ENCODE data around the gene CSH1.
"Not testable (repeated sequence)": the region's sequence is repeated elsewhere in the genome, so short reads cannot be mapped to it uniquely, and the experiment has no call there.

Gene CSH1

DNA sequence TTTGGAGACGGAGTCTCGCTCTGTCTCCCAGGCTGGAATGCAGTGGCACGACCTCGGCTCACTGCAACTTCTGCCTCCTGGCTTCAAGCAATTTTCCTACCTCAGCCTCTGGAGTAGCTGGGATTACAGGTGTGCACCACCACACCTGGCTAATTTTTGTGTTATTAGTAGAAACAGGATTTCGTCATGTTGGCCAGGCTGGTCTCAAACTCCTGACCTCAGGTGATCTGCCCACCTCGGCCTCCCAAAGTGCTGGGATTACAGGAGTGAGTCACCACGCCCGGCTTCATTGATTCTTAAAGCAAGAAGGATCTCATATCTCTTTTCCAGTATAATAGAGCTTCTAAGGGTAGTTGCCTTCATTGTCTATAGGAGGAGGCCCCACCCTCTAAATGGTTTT, 8.4 kb upstream of the CSH1 start:
- DNase-seq (ENCODE audit: low read depth in 2 of 2), result not testable (repeated sequence)

- not testable (repeated sequence) for DNase-seq (ENCODE audit: low read depth in 2 of 2)
Measured at GRCh38 chr17:63903787-63904201, 7.4 kb upstream of the CSH1 start.

DNA sequence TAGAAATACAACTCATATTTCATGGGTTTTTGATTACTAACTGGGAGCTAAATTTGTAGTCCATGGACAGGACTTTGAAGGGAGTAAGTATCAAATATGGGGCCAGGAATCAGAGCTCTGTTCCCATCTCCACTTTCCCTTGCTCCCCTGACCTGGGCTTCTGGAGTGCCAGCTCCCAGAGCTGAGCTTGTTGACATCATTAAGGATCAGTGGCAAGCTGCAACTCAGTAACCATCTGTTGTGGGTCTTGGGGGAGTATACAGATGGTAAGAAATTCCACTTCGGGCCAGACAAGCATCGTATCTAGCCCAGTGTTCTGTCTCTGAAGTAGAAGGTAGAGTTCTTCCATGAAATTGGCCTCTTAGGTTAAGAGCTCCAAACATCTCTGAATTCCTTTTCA, 5.6 kb upstream of the CSH1 start:
- DNase-seq (ENCODE audit: low read depth in 2 of 2), result not testable (repeated sequence)

DNA sequence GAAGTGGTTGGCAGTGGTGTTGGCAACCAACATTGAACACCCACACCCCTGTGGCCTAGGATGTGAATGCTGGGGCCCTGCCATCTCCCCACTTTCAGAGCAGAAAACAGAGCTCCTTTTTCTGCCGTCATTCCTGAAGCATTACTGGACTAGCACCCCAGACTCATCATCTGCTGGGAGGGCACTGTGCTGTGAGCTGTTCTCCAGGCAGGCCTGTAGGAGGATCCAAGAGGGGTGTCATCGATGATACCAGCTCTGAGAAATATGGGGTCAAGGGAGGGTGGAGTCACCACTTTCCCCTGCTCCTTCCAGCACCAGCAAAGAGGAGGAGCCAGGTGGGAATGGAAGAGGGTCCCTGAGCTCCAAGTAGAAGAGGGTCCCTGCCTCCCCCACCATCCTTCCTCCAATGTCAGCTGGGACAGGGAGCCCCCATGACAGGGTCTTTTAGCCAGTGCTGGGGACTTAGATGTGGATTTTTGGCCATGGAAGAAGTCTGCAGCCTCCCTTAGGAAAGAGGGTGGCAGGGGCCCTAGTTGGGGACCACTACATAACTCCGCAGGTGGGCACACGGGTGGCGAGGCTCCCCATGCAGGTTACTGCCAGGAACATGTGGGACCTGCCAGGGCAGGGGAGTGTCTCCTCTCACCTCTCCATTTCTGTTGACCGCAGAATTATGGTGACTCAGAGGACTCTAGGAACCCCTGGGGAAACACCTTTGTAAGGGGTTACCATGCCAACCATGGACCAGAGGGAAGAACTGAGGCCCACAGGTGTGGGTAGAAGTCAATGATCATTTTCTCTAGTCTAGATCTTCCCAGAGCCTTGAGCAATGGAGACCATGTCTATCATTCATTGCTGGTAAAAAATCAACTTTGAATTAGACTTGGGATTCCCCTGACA, 2.8 kb upstream of the CSH1 start:
- DNase-seq (ENCODE audit: low read depth in 2 of 2), result not testable (repeated sequence)

DNA sequence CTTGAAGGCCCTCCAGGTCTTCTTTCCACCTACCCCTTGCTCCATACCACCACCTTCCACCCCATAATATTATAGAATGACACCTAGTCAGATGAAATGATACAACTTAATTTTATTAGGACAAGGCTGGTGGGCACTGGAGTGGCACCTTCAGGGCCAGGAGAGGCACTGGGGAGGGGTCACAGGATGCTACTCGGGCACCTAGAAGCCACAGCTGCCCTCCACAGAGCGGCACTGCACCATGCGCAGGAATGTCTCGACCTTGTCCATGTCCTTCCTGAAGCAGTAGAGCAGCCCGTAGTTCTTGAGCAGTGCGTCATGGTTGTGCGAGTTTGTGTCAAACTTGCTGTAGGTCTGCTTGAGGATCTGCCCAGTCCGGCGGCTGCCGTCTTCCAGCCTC, 1.6 kb downstream of the CSH1 start:
- DNase-seq (ENCODE audit: low read depth in 2 of 2), result not testable (repeated sequence)

GRCh38 chr17:63894021-63894420, 2.4 kb downstream of the CSH1 start:
- DNase-seq (ENCODE audit: low read depth in 2 of 2), result not testable (repeated sequence)

DNA sequence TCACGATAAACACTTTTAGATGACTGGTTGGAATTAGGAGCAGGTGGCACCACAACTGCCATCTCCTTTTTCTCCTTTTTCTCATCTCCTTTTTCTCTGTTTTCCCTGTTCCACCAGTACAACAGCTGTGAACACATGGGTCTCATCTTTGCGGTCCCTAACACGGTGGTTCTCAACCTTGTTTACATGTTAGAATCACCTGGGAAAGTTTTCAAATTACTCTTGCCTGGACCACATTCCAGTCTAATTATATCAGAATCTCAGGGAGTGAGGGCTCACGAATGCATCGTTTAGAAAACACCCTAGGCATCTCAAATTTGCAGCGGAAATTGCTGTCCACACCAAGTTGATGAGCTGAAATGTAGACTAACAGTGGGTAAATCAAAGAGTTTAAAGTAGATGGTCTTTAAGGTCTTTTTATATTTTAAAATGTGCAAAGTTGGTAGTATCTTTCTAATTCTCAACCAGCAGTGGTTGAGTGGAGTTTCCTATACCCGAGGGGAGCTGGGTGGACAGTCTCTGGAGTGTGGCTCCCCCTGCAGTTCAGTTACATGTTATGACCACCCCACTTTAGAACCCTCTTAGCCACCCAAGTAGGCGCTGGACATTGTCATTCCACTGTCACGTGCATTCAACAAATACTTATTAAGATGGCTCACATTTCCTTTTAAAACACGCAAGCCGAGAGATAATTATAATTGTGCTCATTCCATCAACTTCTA, 3.9 kb downstream of the CSH1 start:
- not testable (repeated sequence) for DNase-seq (ENCODE audit: low read depth in 2 of 2)

DNA sequence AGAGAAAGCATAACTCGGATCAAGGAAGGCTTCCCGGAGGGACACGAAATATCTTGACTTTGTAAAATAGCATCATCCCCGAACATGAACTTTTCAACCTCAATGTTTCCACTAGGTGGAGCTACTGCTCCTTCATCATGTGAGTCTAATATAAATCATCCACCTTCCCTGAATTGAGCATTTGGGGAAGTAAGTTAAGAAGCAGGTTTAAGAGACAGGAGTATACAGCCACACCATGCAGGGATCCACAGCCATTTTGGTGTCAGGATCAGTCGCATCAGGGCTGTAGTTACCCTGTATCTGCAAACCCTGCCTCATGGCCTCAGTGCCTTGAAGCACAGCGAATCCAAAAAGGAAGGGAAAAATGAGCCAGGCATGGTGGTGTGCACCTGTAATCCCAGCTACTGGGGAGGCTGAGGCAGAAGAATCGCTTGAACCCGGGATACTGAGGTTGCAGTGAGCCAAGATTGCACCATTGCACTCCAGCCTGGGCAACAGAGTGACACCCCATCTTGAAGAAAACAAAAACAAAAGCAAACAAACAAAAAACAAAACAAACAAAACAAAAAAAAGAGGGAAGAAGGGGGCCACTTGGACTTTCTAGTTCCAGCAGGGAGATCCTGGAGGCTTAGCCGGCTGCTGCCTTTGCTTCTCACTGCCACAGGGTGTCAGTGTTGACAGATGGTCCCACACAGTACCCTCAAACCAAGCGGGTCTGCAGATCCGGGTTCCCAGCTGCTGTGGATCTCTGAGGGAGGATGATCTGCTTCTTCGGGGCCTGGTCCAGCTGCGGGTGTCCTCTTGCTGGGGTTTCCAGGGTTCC, 7.1 kb downstream of the CSH1 start:
- not testable (repeated sequence) for DNase-seq (ENCODE audit: low read depth in 2 of 2)

DNA sequence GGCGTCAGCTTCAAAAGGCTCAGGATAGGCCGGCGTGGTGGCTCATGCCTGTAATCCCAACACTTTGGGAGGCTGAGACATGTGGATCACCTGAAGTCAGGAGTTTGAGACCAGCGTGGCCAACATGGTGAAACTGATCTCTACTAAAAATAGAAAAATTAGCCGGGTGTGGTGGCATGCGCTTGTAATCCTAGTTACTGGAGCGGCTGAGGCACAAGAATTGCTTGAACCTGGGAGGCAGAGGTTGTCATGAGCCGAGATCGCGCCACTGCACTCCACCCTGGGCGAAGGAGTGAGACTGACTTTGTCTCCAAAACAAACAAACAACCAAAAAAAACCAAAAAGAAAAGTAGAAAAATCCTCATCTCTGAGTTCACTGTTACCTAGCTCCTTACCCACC, 11.3 kb downstream of the CSH1 start:
- not testable (repeated sequence) for DNase-seq (ENCODE audit: low read depth in 2 of 2)

DNA sequence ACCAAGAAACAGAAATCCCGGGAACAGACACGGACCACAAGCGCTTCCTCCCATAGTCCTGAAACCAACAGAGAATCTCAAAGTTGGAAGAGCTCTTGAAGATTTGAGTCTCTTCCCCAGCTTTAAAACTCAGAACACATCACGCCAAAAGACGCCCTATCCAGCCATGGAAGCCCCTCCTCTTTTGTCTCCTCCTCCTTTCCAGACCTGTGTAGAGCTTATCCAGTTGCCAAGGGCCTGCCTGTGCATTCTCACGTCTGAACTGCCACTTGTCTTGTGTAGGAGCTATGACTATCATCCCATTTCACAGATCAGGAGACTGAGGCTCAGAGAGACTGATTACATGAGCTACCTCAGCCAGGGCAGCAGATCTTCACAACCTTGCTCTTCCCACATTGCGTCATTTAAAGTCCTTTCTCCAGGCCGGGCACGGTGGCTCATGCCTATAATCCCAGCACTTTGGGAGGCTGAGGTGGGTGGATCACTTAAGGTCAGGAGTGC, 13.7 kb downstream of the CSH1 start:
- not testable (repeated sequence) for DNase-seq (ENCODE audit: low read depth in 2 of 2)

DNA sequence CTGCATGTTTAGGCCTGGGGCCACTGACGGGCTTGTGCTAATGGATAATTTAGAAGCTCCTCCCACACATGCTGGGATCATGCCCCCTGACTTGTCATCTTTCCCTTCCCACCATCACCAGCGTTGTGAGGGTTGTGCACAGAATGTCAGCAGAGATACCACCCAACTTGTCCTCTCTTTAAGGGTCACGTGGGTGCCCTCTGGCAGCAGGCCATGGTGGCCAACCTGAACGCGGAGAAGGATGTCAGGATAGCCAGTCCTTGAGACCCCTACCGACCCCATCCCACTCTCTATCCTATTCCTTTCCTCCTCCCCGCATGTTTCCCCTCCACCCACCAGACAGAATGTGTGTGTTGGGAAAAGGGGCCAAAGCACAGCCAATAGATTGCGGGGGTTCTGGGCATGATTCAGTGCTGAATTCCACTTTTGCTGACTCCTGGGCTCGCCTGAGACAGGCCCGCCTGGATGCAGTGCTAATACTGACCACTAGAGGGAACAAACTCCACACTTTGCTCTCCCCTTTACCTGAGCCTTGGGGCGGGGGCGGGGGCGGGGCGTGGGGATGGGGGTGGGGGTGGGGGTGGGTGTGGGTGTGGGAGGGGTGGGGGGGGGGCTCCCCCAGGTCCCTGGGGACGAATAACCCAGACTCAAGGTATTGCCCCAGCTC, 14.3 kb downstream of the CSH1 start, which contains the start of gene GH2:
Gene GH2 (minus strand): TSS at position 10 of the 667 bp plus-strand sequence. CDS start 143 bp downstream, outside the sequence.
- peak in 1 of 2 donors; percentile 41 for DNase-seq (ENCODE audit: low read depth in 2 of 2)

- not testable (repeated sequence) for DNase-seq (ENCODE audit: low read depth in 2 of 2)
Measured at GRCh38 chr17:63881337-63881736, 15.0 kb downstream of the CSH1 start.

DNA sequence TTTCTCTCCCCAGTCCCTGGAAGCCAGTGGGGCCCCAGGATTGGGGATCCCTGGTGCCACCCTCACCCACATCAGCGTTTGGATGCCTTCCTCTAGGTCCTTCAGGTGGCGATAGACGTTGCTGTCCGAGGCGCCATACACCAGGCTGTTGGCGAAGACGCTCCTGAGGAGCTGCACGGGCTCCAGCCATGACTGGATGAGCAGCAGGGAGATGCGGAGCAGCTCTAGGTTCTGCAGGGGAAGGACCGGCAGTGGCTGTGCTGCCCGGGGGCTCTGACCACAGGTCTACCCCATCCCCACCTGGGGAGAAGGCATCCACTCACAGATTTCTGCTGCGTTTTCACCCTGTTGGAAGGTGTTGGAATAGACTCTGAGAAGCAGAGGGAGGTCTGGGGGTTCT, 15.7 kb downstream of the CSH1 start:
- DNase-seq (ENCODE audit: low read depth in 2 of 2), result no peak

DNA sequence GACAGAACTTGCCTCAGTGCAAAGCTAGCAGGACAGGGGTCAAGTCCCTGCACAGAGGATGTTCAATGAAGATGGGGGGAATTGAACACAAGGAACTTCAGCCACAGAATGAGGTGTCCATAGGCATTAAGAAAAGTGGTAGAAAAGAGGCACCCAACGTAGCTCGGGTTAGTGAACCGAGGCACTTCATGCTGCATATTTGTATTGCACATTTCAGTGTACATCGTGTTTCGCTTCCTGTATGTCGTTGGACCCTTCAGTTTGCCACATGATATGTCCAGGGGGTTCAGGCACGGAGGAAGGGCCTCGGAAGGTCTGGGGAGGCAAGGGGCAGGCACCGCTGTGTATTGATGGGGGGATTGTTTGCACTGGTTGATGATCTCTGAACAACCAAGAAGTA, 18.0 kb downstream of the CSH1 start:
- not testable (repeated sequence) for DNase-seq (ENCODE audit: low read depth in 2 of 2)

DNA sequence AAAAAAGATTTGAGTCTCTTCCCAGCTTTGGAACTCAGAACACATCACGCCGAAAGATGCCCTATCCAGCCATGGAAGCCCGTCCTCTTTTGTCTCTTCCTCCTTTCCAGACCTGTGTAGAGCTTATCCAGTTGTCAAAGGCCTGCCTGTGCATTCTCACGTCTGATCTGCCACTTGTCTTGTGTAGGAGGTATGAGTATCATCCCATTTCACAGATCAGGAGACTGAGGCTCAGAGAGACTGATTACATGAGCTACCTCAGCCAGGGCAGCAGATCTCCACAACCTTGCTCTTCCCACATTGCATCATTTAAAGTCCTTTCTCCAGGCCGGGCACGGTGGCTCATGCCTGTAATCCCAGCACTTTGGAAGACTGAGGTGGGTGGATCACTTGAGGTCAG, 21.7 kb downstream of the CSH1 start:
- not testable (repeated sequence) for DNase-seq (ENCODE audit: low read depth in 2 of 2)

- not testable (repeated sequence) for DNase-seq (ENCODE audit: low read depth in 2 of 2)
Measured at GRCh38 chr17:63874061-63874626, 22.2 kb downstream of the CSH1 start.

DNA sequence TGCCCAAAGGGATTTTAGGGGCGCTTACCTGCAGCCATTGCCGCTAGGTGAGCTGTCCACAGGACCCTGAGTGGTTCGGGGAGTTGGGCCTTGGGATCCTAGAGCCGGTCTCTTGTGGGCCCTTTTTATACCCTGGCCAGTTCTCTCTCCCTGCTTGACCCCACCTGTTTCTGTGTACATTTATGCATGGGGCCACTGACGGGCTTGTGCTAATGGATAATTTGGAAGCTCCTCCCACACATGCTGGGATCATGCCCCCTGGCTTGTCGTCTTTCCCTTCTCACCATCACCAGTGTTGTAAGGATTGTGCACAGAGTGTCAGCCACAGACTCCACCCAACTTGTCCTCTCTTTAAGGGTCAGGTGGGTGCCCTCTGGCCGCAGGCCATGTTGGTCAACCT, 22.8 kb downstream of the CSH1 start, which contains the start of gene CSH2:
Gene CSH2 (minus strand): TSS at position 101 of the 400 bp plus-strand sequence. CDS start 63 bp downstream, at position 38.
- DNase-seq (ENCODE audit: low read depth in 2 of 2), result not testable (repeated sequence)

GRCh38 chr17:63871646-63872365, 24.6 kb downstream of the CSH1 start:
- DNase-seq (ENCODE audit: low read depth in 2 of 2), result not testable (repeated sequence)

DNA sequence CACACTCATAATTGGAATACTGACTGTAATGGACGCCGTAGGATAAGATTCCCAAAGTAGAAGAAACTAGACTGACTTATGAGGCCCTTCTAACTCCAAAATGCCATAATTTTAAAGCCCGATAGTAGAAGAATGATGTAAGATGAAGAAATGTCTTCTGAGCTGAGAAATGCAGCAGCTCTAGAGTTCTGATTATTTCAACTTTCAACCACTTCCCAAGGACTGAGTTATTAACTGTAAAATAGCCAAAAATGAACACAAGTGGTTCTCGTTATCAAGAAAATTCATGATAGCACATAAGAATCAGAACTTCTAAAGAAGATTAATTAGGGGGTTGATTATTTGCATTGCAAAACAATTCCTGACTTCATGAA, 26.1 kb downstream of the CSH1 start:
- not testable (repeated sequence) for DNase-seq (ENCODE audit: low read depth in 2 of 2)
